Activated CD4-positive, alpha-beta T cell treated with anti-CD3 and anti-CD28 coated beads, Interleukin-2, amount 10 ng/mL, durations not matched to agents 7 days and 5 days (primary cell): ENCODE results near the gene AGXT2. TPM values are rescaled to one million over a fixed set of nuclear protein-coding genes. Genes with fewer than 3 reads are reported as not detected.
"Not testable (repeated sequence)": the region's sequence is repeated elsewhere in the genome, so short reads cannot be mapped to it uniquely, and the experiment has no call there.

Source experiments
- CTCF ChIA-PET: fragments of 350-600 bp; sonication (Branson Sonifier 250); formaldehyde crosslinking; loops from one replicate; lab custom pipeline; 2021; ENCODE audit warnings: antibody characterized with exemption; lab: Charles Lee
- POLR2A ChIA-PET: fragments of 350-600 bp; sonication (Branson Sonifier 250); formaldehyde crosslinking; loops from one replicate; lab custom pipeline; 2021; ENCODE audit warnings: antibody characterized with exemption; lab: Charles Lee
- DNase-seq: peaks from one replicate; pipeline ENCODE4 v3.0.0-alpha.2; 2020
- H3K27ac Mint-ChIP-seq: one replicate; pipeline ENCODE4 v1.8.0; 2021; ENCODE audit warnings: mild to moderate bottlenecking, moderate library complexity, mixed read lengths
- H3K27me3 Mint-ChIP-seq: one replicate; pipeline ENCODE4 v1.8.0; 2021; ENCODE audit warnings: mixed read lengths
- H3K36me3 Mint-ChIP-seq: one replicate; pipeline ENCODE4 v1.8.0; 2021; ENCODE audit warnings: low read depth, mixed read lengths
- H3K4me1 Mint-ChIP-seq: one replicate; pipeline ENCODE4 v1.8.0; 2021; ENCODE audit warnings: mixed read lengths
- H3K4me3 Mint-ChIP-seq: one replicate; pipeline ENCODE4 v1.8.0; 2021; ENCODE audit warnings: mild to moderate bottlenecking, moderate library complexity, mixed read lengths
- H3K9me3 Mint-ChIP-seq: one replicate; pipeline ENCODE4 v1.8.0; 2021; ENCODE audit warnings: mixed read lengths
- total RNA-seq, 2 experiments: library from RNA; stranded (reverse); gene quantifications; one replicate each; pipeline ENCODE4 v1.2.3, GENCODE V29; 2021

Gene AGXT2
- total RNA-seq, 2 experiments from 2014 or later = not detected

DNA sequence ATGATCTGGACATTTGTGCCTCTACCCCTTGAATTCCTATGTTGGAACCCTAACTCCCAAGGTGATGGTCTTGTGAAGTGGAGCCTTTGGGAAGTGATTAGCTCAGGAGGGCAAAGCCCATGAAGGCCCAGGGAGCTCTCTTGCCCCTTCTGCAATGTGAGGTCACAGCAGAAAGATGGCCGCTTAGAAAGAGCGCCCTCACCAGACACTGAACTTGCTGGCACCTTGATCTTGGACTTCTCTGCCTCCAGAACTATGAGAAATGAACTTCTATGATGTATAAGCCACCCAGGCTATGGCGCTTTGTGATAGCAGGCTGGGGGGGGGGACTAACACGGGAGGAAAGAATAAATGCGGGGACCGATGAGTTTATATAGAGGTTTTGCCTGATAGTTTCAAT is 45.3 kb downstream of the AGXT2 start:
- no peaks in the 10 kb centered on the region for H3K9me3 Mint-ChIP-seq

GRCh38 chr5:35001842-35002241 is 45.9 kb downstream of the AGXT2 start:
- no peak for DNase-seq
- Mint-ChIP-seq H3K36me3 (no peaks in the 10 kb centered on the region), H3K4me1 (no peaks in the 10 kb centered on the region), H3K9me3 (no peaks in the 10 kb centered on the region), H3K27ac (no peak overlapping the region), H3K27me3 (peaks cover 16% of the 10 kb centered on the region), H3K4me3 (no peak overlapping the region)
- ChIA-PET CTCF (interaction anchor here (1.5 kb wide), 1 partner anchor 18 kb away, joined by 4 read pairs; no protein-coding TSS in a partner anchor), POLR2A (no interaction called here)

More for the DNA sequence above, 45.3 kb downstream of the AGXT2 start:
- Mint-ChIP-seq H3K27ac (no peak overlapping the region), H3K27me3 (peaks cover 19% of the 10 kb centered on the region), H3K4me3 (no peak overlapping the region), H3K36me3 (no peaks in the 10 kb centered on the region), H3K4me1 (no peaks in the 10 kb centered on the region)
- CTCF ChIA-PET = interaction anchor here (1.5 kb wide), 1 partner anchor 19 kb away, joined by 4 read pairs; no protein-coding TSS in a partner anchor
- POLR2A ChIA-PET = no interaction called here
- DNase-seq = no peak

- H3K27ac Mint-ChIP-seq = no peak overlapping the region
- H3K36me3 Mint-ChIP-seq = no peaks in the 10 kb centered on the region
- H3K4me3 Mint-ChIP-seq = no peak overlapping the region
- CTCF ChIA-PET = no interaction called here
- H3K9me3 Mint-ChIP-seq = no peaks in the 10 kb centered on the region
- no peaks in the 10 kb centered on the region for H3K4me1 Mint-ChIP-seq
- DNase-seq = no peak
- POLR2A ChIA-PET = no interaction called here
- H3K27me3 Mint-ChIP-seq = peaks cover 40% of the 10 kb centered on the region
Observed at GRCh38 chr5:34998058-34998789, 49.5 kb downstream of the AGXT2 start.

- Mint-ChIP-seq H3K4me3 (no peak overlapping the region), H3K9me3 (no peaks in the 10 kb centered on the region), H3K27ac (no peak overlapping the region), H3K4me1 (no peaks in the 10 kb centered on the region), H3K36me3 (no peaks in the 10 kb centered on the region), H3K27me3 (peaks cover 41% of the 10 kb centered on the region)
- DNase-seq = no peak
- ChIA-PET CTCF (no interaction called here), POLR2A (no interaction called here)
Observed at GRCh38 chr5:34996261-34996660, 51.5 kb downstream of the AGXT2 start.

DNA sequence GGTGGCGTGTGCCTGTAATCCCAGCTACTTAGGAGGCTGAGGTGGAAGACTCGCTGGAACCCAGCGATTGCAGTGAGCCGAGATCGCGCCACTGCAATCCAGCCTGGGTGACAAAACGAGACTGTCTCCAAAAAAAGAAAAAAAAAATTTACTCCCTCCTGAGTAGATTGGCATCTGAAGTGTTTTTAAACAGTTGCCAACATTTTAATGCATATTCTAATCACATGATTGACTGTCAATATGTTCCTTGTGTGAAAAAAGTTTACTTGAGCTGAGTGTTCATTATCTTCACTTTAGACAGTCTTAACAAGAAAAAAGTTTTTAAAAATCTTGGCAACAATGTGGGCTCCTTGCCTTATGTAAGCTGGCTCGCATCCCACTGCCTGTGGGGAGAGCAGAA is 53.8 kb downstream of the AGXT2 start:
- no peak for DNase-seq
- CTCF ChIA-PET = no interaction called here
- Mint-ChIP-seq H3K4me3 (no peak overlapping the region), H3K4me1 (no peaks in the 10 kb centered on the region), H3K9me3 (no peaks in the 10 kb centered on the region), H3K36me3 (no peaks in the 10 kb centered on the region), H3K27ac (no peak overlapping the region), H3K27me3 (peaks cover 37% of the 10 kb centered on the region)
- POLR2A ChIA-PET = no interaction called here

DNA sequence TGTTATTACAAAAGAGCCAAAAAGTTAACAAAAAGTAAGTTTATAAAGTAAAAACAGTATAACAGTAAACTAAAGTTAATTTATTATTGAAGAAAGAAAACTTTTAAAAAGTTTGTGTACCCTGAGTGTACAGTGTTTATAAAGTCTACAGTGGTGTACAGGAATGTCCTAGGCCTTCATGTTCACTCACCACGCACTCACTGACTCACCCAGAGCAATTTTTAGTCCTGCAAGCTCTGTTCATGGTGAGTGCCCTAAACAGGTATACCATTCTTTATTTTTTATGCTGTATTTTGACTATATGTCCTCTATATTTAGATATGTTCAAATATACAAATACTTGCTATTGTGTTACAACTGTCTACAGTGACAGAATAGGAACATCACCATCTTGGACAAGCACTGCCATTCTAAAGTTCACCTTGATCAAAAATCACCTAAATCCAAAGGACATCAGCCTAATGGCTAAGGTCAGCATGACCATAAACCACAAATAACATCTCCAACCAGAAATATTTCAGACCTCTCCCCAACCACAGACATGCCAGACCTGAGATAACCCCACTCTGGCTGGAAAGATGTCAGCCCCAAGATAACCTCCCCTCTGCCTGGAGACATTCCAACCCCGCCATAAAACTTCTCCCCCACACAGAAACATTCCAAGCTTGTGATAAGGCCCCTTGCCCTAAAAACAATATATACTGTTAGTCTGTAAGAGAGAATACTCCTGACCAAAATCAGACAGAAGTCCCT is 56.1 kb downstream of the AGXT2 start:
- H3K9me3 Mint-ChIP-seq = peaks cover 11% of the 10 kb centered on the region
- H3K27ac Mint-ChIP-seq = no peak overlapping the region

DNA sequence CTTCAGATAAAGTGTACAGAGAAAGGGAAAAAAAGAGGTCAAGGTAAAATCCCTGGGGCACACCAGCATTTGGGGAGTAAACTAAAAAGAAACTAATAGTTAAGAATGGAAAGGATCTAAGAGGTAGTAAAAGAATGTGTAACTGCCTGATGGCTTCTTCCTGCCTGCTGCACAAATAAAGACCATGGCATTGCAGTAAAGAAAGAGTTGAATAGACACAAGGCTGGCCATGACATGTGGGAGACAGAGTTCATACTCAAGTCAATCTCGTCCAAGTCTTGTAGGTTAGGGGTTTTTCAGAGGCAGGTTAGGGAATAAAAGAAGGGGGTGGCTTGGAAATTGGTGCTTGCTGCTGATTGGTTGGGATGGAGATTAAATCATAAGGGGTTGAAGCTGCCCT is 60.8 kb downstream of the AGXT2 start:
- H3K36me3 Mint-ChIP-seq = peaks cover 2% of the 10 kb centered on the region
- no peaks in the 10 kb centered on the region for H3K4me1 Mint-ChIP-seq
- POLR2A ChIA-PET = no interaction called here
- CTCF ChIA-PET = no interaction called here
- no peak overlapping the region for H3K27ac Mint-ChIP-seq
- DNase-seq = no peak
- H3K4me3 Mint-ChIP-seq = no peak overlapping the region
- H3K9me3 Mint-ChIP-seq = peaks cover 19% of the 10 kb centered on the region
- H3K27me3 Mint-ChIP-seq = peaks cover 19% of the 10 kb centered on the region

More for the DNA sequence above, 56.1 kb downstream of the AGXT2 start:
- Mint-ChIP-seq H3K4me1 (no peaks in the 10 kb centered on the region), H3K27me3 (peaks cover 43% of the 10 kb centered on the region), H3K36me3 (peaks cover 2% of the 10 kb centered on the region), H3K4me3 (no peak overlapping the region)
- no peak for DNase-seq
- CTCF ChIA-PET = no interaction called here
- POLR2A ChIA-PET = interaction anchor here (0.5 kb wide), 1 partner anchor 80 kb away, joined by 3 read pairs; no protein-coding TSS in a partner anchor

- DNase-seq = no peak
- POLR2A ChIA-PET = no interaction called here
- Mint-ChIP-seq H3K4me3 (no peak overlapping the region), H3K27me3 (peaks cover 11% of the 10 kb centered on the region), H3K27ac (no peak overlapping the region), H3K4me1 (no peaks in the 10 kb centered on the region), H3K36me3 (no peaks in the 10 kb centered on the region), H3K9me3 (peaks cover 22% of the 10 kb centered on the region)
- CTCF ChIA-PET = interaction anchor here (0.9 kb wide), 1 partner anchor 20 kb away, joined by 4 read pairs; no protein-coding TSS in a partner anchor
Observed at GRCh38 chr5:34982823-34983222, 64.9 kb downstream of the AGXT2 start.

- H3K36me3 Mint-ChIP-seq = no peaks in the 10 kb centered on the region
- H3K4me1 Mint-ChIP-seq = no peaks in the 10 kb centered on the region
- ChIA-PET POLR2A (no interaction called here), CTCF (no interaction called here)
- DNase-seq = no peak
- peaks cover 7% of the 10 kb centered on the region for H3K27me3 Mint-ChIP-seq
- no peak overlapping the region for H3K4me3 Mint-ChIP-seq
- peaks cover 6% of the 10 kb centered on the region for H3K9me3 Mint-ChIP-seq
- H3K27ac Mint-ChIP-seq = no peak overlapping the region
Observed at GRCh38 chr5:34978681-34979080, 69.1 kb downstream of the AGXT2 start.

DNA sequence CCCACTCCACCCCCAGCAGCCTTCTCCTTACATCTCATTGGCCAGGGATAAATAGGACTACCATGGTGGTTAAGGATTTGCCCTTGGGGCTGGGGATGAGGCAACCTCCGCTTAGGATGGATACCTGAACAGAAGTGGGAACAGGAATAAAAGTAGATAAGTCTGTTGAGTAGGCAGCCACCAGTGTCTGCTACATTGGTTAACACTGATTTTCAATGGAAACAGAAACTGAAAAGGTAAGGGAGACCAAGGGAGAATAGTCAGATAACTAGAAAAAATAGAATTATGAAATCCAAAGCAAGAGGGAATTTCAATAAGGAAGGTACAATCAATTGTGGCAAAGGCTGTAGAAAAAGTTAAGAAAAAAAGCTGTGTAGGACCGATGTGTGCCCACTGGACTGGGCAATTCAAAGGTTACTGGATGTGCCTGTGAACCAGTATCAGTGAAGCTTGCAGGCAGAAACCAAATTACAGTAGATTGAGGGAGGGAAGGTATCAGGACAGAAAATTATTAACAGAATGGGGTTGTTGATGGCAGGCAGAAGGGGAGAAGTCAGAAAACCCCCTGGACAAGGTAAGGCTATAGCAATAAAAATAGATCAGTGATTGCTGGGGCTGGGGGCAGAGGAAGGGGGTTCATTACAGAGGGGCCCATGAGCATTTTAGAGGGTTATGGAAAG is 69.7 kb downstream of the AGXT2 start:
- H3K36me3 Mint-ChIP-seq = no peaks in the 10 kb centered on the region
- no peak for DNase-seq
- no peak overlapping the region for H3K4me3 Mint-ChIP-seq
- POLR2A ChIA-PET = no interaction called here
- CTCF ChIA-PET = no interaction called here
- peaks cover 7% of the 10 kb centered on the region for H3K27me3 Mint-ChIP-seq
- no peak overlapping the region for H3K27ac Mint-ChIP-seq
- no peaks in the 10 kb centered on the region for H3K4me1 Mint-ChIP-seq
- peaks cover 6% of the 10 kb centered on the region for H3K9me3 Mint-ChIP-seq

- ChIA-PET POLR2A (no interaction called here), CTCF (no interaction called here)
- Mint-ChIP-seq H3K4me1 (no peaks in the 10 kb centered on the region), H3K9me3 (peaks cover under 1% of the 10 kb centered on the region), H3K36me3 (no peaks in the 10 kb centered on the region), H3K27ac (no peak overlapping the region), H3K27me3 (peaks cover 7% of the 10 kb centered on the region), H3K4me3 (no peak overlapping the region)
- no peak for DNase-seq
Observed at GRCh38 chr5:34976347-34976746, 71.4 kb downstream of the AGXT2 start.

DNA sequence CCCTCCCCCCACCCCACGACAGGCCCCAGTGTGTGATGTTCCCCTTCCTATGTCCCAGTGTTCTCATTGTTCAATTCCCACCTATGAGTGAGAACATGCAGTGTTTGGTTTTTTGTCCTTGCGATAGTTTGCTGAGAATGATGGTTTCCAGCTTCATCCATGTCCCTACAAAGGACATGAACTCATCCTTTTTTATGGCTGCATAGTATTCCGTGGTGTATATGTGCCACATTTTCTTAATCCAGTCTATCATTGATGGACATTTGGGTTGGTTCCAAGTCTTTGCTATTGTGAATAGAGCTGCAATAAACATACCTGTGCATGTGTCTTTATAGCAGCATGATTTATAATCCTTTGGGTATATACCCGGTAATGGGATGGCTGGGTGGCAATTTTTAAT is 76.1 kb downstream of the AGXT2 start:
- CTCF ChIA-PET = interaction anchor here (0.5 kb wide), 1 partner anchor 11 kb away, joined by 4 read pairs; no protein-coding TSS in a partner anchor
- H3K27me3 Mint-ChIP-seq, H3K9me3 Mint-ChIP-seq, DNase-seq, POLR2A ChIA-PET, H3K27ac Mint-ChIP-seq, H3K4me1 Mint-ChIP-seq, H3K36me3 Mint-ChIP-seq, H3K4me3 Mint-ChIP-seq: not testable (repeated sequence)

DNA sequence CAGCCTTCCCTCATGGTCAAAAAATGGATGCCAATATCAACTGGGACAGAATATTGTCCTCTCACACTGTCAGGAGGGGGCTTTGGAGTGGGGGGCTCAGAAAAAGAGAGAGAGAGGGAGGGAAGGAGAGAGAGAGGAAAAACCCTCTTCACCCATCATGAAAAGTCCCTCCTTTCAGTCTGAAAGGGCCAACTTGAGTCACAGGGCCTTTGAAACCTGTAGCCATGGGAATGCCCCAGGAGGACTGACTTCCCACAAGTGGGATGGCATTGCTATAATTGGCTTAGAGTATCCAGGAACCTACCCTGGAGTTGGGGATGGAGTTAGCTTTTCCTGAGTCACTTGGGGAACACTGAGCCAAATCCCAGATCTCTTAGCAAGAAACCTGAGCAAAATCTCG is 77.2 kb downstream of the AGXT2 start:
- H3K9me3 Mint-ChIP-seq = peaks cover 8% of the 10 kb centered on the region
- CTCF ChIA-PET = no interaction called here
- no peaks in the 10 kb centered on the region for H3K27me3 Mint-ChIP-seq
- POLR2A ChIA-PET = no interaction called here
- H3K36me3 Mint-ChIP-seq = peaks cover 7% of the 10 kb centered on the region
- no peak overlapping the region for H3K4me3 Mint-ChIP-seq
- no peak overlapping the region for H3K27ac Mint-ChIP-seq
- no peaks in the 10 kb centered on the region for H3K4me1 Mint-ChIP-seq
- no peak for DNase-seq
